Measurements from ENCODE around the gene CDHR5.

Gene CDHR5

DNA sequence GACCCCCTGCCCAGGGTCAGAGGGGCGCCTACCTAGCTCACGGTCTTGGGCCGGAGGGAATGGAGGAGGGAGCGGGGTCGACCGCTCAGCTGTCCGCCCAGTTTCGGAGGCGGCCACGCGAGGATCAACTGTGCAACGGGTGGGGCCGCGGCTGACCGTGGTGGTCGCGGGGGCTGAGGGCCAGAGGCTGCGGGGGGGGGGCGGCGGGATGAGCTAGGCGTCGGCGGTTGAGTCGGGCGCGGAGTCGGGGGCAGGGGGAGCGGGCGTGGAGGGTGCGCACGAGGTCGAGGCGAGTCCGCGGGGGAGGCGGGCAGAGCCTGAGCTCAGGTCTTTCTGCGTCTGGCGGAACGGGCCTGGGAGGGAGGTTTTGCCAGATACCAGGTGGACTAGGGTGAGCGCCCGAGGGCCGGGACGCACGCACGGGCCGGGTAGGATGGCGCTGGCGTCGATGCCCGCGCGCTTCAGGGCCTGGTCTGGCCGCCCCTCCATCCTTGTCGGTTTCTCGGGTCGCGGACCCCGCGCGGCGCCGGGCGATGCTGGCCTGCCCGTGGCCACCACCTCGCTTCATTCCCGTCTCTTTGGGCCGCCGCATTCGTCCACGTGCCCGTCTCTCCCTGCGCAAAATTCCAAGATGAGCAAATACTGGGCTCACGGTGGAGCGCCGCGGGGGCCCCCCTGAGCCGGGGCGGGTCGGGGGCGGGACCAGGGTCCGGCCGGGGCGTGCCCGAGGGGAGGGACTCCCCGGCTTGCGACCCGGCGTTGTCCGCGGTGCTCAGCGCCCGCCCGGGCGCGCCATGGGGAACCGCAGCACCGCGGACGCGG is 12.0 kb upstream of the CDHR5 start, which contains the start of gene DRD4:
DRD4 (plus strand) TSS at position 759 of the 822 bp plus-strand sequence; CDS start at position 795, 36 bp downstream.
- no peak for TF ChIP-seq GATA2 (IDR thresholded peaks at IDR 0.05; ENCODE audit: low read depth, low read length)
- no peak for TF ChIP-seq GATA3 (IDR thresholded peaks at IDR 0.05; ENCODE audit: low read depth, low read length)

DNA sequence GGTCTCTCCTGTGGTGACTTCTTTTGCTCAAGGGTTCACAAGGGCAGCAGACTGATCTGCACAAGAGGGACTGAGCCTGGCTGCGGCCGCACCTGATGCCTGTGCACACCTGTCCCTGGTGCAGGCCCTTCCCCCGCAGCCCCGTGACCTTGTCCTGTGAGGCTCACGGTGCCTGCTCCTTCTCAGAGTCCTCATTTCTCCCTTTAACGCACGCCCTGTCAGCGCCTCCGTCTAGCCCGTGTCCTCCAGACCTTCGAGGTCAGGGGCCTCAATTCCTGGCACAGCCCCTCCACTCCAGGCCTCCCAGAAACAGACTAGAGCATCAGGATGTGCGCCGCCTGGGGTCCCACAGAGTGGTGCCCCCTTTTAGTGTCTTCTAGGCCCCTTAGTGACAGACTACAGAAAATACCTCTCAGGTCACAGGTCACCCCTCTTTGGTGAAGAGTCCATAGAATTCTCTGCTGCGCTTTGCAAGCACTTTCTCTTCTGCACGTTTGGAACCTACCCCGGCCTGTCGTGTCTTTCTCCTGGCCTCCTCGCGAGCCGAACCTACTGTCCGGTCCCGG is 11.3 kb upstream of the CDHR5 start:
- TF ChIP-seq GATA3 (IDR thresholded peaks at IDR 0.05; ENCODE audit: low read depth, low read length), result no peak
- no peak for TF ChIP-seq GATA2 (IDR thresholded peaks at IDR 0.05; ENCODE audit: low read depth, low read length)

- TF ChIP-seq GATA3 (IDR thresholded peaks at IDR 0.05; ENCODE audit: low read depth, low read length) (no peak), GATA2 (IDR thresholded peaks at IDR 0.05; ENCODE audit: low read depth, low read length) (no peak)
Observed at GRCh38 chr11:630871-631270, 6.1 kb upstream of the CDHR5 start.

GRCh38 chr11:629237-629583 is 4.5 kb upstream of the CDHR5 start:
- no peak for TF ChIP-seq GATA3 (IDR thresholded peaks at IDR 0.05; ENCODE audit: low read depth, low read length)
- no peak for TF ChIP-seq GATA2 (IDR thresholded peaks at IDR 0.05; ENCODE audit: low read depth, low read length)

DNA sequence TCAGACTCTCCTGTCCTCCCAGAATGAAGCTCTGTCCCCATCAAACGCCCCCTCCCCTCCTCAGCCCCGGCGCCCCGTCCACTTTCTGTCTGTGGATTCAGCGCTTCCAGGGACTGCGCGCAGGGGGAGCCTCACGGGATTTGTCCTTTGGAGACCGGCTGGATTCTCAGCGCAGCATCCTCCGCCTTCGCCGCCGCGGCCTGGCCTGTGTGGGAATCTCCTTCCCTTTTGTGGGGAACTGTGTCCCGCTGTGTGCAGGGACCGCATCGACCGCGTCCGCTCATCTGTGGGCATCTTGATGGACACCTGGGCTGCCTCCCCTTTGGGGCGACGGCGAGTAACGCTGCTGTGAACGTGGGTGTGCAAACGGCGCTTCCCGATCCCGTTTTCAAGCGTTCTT is 3.3 kb upstream of the CDHR5 start:
- TF ChIP-seq GATA3 (IDR thresholded peaks at IDR 0.05; ENCODE audit: low read depth, low read length) (no peak), GATA2 (IDR thresholded peaks at IDR 0.05; ENCODE audit: low read depth, low read length) (no peak)

DNA sequence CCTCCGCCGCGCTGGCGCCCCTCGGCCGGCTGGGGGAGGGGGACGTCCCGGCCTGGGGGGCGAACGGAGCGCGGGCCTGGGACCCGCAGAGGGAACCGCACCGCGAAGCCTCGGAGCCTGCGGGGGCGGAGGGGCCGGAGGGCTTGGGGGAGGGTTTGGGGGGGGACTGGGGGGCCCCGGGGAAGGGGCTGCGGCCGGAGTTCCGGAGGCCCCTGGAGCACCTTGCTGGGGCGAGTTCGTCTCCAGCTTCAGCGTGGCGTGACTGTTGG is 2.5 kb upstream of the CDHR5 start:
- TF ChIP-seq GATA2 (IDR thresholded peaks at IDR 0.05; ENCODE audit: low read depth, low read length) (no peak), GATA3 (IDR thresholded peaks at IDR 0.05; ENCODE audit: low read depth, low read length) (no peak)

DNA sequence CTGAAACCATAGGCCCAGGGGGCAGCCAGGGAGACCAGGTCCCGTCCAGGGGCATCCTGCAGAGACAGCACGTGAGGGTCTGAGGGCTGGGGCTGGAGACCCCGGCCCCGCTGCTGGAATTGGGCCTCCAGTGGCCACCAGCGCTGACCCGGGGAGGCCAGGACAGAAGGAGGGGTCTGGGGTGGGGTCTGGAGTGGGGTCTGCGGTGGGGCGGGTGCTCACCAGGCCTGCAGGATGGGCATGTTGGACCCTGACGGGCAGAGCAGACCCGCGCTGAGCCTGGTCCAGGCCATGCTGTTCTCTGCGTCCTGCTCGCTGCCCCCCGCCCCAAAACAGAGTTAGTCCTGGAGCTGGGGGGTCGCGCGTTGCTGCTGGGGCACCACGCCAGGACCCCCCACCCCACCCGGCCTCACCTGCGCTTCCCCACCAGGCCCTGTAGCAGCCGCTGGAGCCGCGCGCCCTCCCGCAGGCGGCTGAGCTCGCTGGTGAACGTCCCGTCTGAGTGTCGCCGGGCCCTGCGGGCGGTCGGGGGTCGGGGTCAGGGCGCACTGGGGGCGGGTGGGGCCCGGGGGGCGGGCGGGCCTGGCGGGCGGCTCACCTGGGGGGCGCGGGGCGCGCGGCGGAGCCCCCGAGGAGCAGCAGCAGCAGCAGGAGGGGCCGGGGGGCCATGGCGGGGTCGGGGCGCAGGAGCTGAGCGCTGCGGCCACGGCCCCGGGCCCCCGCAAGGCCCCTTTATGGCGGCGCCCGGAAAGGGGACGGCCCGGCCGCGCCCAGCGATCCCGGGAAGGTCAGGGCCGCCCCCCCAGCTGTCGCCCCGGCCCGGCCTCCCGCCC is 1.9 kb upstream of the CDHR5 start, which contains the start of gene SCT:
SCT (minus strand) TSS at position 707 of the 833 bp plus-strand sequence; CDS start at position 669, 38 bp downstream.
- TF ChIP-seq GATA2 (IDR thresholded peaks at IDR 0.05; ENCODE audit: low read depth, low read length), result no peak
- TF ChIP-seq GATA3 (IDR thresholded peaks at IDR 0.05; ENCODE audit: low read depth, low read length), result no peak

DNA sequence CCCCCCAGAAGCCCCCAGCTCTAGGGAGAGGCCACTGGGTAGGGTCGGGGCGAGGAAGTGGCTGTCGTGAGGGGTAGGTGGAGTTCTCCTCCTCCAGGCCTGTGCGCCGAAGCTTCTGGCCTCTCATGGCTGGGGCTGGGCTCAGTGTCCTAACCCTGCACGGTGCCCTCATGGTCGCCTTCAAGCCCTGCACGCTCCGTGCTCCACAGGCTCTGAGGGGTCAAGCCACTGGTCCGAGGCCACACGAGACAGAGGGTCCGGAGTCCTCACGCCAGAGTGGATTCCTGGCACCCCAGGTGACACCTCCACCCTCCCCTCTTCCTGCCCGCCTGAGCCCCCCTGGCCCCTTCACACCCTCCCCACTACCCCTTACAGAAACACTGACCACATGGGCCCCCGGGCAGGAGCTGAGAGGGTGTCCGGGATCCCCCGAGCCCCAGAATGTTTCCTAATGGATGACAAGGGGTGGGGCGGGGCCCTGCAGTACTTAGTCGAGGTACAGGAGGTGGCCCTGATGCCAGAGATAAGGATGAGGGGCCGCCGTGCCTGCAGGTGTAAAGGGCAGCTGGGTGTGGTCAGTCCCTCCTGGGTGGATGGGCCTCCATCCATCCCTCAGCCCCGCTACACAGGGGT is 997 bp upstream of the CDHR5 start:
- no peak for TF ChIP-seq GATA2 (IDR thresholded peaks at IDR 0.05; ENCODE audit: low read depth, low read length)
- no peak for TF ChIP-seq GATA3 (IDR thresholded peaks at IDR 0.05; ENCODE audit: low read depth, low read length)

DNA sequence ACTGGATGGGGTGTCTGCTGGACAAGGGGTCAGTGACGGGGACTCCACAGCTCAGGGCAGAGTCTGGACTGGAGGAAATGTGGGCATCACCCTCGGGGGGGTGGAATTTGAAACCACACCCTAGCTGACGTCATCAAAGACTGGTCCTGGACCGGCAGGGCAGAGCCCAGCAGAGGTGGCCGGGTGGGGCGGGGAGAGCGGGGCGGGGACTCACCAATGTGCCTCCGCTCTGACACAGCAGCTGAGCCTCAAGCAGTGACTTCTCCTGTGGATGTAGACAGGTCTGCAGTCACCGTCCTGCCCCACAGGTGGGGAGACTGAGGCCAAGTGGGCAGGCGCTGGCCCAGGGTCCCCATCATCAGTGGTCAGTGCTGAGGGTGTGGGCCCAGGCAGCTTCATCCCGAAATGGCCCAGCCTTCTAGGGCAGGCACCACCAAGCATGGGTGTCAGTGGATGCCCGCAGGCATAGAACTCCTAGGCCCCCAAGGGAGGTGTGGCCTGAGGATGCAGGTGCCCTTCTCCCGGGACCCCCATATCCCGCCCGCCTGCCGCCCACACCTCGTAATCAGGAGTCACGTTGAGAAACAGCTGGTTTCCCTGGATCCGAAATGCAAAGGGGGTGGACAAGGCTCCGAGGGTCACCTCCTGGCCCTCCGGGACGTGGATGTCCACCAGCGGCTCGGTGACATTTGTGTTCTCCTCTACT is 603 bp downstream of the CDHR5 start:
- no peak for TF ChIP-seq GATA3 (IDR thresholded peaks at IDR 0.05; ENCODE audit: low read depth, low read length)
- TF ChIP-seq GATA2 (IDR thresholded peaks at IDR 0.05; ENCODE audit: low read depth, low read length), result no peak

DNA sequence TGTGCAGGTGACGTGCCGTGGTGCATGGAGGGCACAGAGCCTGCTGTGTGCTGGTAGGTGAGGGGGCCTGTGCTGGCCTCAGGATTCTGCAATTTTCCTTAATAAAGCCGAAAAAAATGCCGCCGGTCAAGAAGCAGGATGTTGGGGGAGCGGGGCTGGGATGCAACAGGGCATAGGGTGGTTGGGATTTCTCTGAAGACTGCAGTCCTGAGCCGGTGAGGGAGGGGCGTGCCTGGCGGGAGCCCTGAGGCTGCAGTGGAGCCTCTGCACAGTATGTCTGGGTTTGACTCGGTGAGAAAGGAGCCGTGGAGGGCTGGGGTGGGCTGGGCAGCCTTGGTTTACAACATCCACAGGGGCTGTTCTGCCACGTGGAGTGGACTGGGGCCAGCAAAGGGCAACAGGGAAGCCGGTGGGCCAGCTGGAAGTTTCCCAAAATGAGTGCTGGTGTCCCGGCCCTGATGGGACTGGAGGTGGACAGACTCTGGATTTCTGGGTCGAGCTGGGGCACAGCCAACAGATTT is 1.3 kb downstream of the CDHR5 start:
- TF ChIP-seq GATA2 (IDR thresholded peaks at IDR 0.05; ENCODE audit: low read depth, low read length) (no peak), GATA3 (IDR thresholded peaks at IDR 0.05; ENCODE audit: low read depth, low read length) (no peak)

GRCh38 chr11:621838-622237 is 2.9 kb downstream of the CDHR5 start:
- no peak for TF ChIP-seq GATA2 (IDR thresholded peaks at IDR 0.05; ENCODE audit: low read depth, low read length)
- TF ChIP-seq GATA3 (IDR thresholded peaks at IDR 0.05; ENCODE audit: low read depth, low read length), result no peak

- TF ChIP-seq GATA3 (IDR thresholded peaks at IDR 0.05; ENCODE audit: low read depth, low read length), result no peak
- no peak for TF ChIP-seq GATA2 (IDR thresholded peaks at IDR 0.05; ENCODE audit: low read depth, low read length)
Observed at GRCh38 chr11:620935-621814, 3.6 kb downstream of the CDHR5 start.

Measured in SH-SY5Y (cell line).